Measurements from ENCODE around the gene PRSS53. TPM values are rescaled to one million over a fixed set of nuclear protein-coding genes. Genes with fewer than 3 reads are reported as not detected.

The PRSS53 gene
- total RNA-seq, 1 experiment from 2014 or later: 7.0 TPM

DNA sequence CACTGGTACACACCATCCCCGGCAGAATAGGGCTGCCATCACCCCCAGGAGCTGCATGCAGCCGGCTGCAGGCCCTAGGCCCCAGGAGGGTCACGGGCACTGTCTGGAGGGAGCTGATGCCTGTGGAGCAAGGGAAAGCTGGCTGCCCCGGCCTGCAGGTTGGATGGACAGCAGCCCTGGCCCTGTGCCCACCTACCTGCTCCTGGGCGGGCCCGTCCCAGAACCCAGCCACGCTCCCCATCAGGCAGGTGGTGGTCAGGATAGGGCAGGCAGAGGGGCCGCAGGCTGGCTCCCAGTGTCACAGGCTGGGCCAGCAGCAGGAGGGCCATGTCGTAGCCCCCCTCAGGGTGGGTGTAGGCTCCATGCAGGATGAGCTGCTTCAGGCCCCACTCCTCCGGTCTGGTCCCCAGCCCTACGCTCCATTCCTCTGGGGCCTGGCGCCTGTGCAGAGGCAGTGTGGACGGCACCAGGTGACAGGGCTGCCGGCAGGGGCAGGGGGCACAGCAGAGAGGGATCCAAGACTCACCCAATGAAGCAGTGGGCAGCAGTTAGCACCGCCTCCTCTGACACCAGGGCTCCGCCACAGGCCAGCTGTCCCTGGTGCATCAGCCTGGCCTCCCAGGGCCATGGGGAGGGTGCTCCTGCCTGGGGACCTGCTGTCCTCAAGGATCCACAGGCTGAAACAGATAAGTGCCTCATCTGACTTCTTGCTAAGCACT lies 4.0 kb downstream of the PRSS53 start:
- CTCF ChIA-PET: interaction anchor here (1.4 kb wide), 1 partner anchor 99 kb away, joined by 4 read pairs; the partner anchor contains the start of gene HSD3B7

DNA sequence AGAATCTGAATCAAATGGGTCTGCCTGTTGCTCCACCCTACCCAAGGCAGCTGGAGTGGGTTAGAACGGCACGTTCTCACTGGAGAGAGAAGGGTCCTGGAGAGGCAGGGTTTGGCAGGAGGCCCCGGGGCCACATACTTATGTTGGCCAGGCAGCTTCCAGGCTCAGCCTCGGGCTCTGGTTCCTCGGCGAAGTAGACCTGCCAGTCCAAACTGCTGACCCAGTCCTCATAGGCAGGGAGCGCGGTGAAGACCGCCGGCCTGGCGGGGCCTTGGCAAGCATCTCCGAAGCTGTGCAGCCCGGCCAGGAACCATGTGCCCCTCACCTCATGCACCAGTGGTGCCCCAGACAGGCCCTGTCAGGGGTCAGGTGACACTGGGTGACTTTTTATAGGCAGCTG lies 4.8 kb downstream of the PRSS53 start:
- Mint-ChIP-seq H3K27ac (ENCODE audit: unreplicated experiment) (no peak overlapping the region), H3K9me3 (ENCODE audit: low read depth, unreplicated experiment) (no peaks in the 10 kb centered on the region), H3K4me1 (ENCODE audit: low read depth, unreplicated experiment) (no peaks in the 10 kb centered on the region), H3K27me3 (ENCODE audit: unreplicated experiment) (no peaks in the 10 kb centered on the region), H3K36me3 (ENCODE audit: insufficient read depth, unreplicated experiment) (peaks cover 43% of the 10 kb centered on the region), H3K4me3 (ENCODE audit: low read depth, unreplicated experiment) (no peak overlapping the region)
- BruUV-seq (replicated peaks): no TSS peak
- intact Hi-C loops (cut with micrococcal nuclease; ENCODE audit: unreplicated experiment): no loop called here
- CTCF ChIA-PET: interaction anchor here (0.6 to 1.4 kb wide), 2 partner anchors 97 to 99 kb away, joined by 3 to 4 read pairs; partner anchors contain the start of gene HSD3B7
- DNase-seq: no peak
- TF ChIP-seq CTCF (IDR thresholded peaks at IDR 0.05; ENCODE audit: unreplicated experiment): no peak

More for the DNA sequence above, 4.0 kb downstream of the PRSS53 start:
- Mint-ChIP-seq H3K27me3 (ENCODE audit: unreplicated experiment) (no peaks in the 10 kb centered on the region), H3K27ac (ENCODE audit: unreplicated experiment) (no peak overlapping the region), H3K9me3 (ENCODE audit: low read depth, unreplicated experiment) (no peaks in the 10 kb centered on the region), H3K4me1 (ENCODE audit: low read depth, unreplicated experiment) (no peaks in the 10 kb centered on the region), H3K4me3 (ENCODE audit: low read depth, unreplicated experiment) (no peak overlapping the region), H3K36me3 (ENCODE audit: insufficient read depth, unreplicated experiment) (peaks cover 40% of the 10 kb centered on the region)
- TF ChIP-seq CTCF (IDR thresholded peaks at IDR 0.05; ENCODE audit: unreplicated experiment): no peak
- no peak for DNase-seq
- no TSS peak for BruUV-seq (replicated peaks)
- intact Hi-C loops (cut with micrococcal nuclease; ENCODE audit: unreplicated experiment): no loop called here

DNA sequence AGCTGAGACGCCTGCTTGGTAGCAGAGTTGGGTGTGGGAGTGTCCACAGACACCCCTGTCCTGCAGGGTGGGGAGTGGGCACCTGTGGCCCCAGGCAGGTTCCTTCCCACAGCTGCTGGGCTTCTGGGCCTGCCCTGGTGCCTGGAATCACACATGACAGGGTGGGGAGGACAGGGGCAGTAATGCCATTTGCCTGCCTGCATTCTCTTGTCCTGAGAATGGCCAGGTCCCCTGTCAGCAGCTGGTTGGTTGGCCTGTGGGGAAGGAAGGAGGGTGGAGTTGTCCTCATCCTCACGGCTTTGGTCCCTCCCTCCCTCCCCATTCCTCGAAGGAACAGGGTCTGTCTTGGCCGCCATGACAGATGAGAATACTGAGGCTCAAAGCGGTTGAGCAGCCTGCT lies 5.2 kb downstream of the PRSS53 start:
- CTCF ChIA-PET: no interaction called here
- TF ChIP-seq CTCF (IDR thresholded peaks at IDR 0.05; ENCODE audit: unreplicated experiment): no peak
- H3K36me3 Mint-ChIP-seq (ENCODE audit: insufficient read depth, unreplicated experiment): peaks cover 45% of the 10 kb centered on the region
- no peaks in the 10 kb centered on the region for H3K9me3 Mint-ChIP-seq (ENCODE audit: low read depth, unreplicated experiment)
- H3K27ac Mint-ChIP-seq (ENCODE audit: unreplicated experiment): no peak overlapping the region
- no peak overlapping the region for H3K4me3 Mint-ChIP-seq (ENCODE audit: low read depth, unreplicated experiment)
- no peaks in the 10 kb centered on the region for H3K4me1 Mint-ChIP-seq (ENCODE audit: low read depth, unreplicated experiment)
- no peaks in the 10 kb centered on the region for H3K27me3 Mint-ChIP-seq (ENCODE audit: unreplicated experiment)
- intact Hi-C loops (cut with micrococcal nuclease; ENCODE audit: unreplicated experiment): no loop called here
- DNase-seq: no peak
- no TSS peak for BruUV-seq (replicated peaks)

GRCh38 chr16:31083081-31083480 lies 5.7 kb downstream of the PRSS53 start:
- DNase-seq: no peak
- H3K27ac Mint-ChIP-seq (ENCODE audit: unreplicated experiment): no peak overlapping the region
- TF ChIP-seq CTCF (IDR thresholded peaks at IDR 0.05; ENCODE audit: unreplicated experiment): no peak
- H3K36me3 Mint-ChIP-seq (ENCODE audit: insufficient read depth, unreplicated experiment): peaks cover 45% of the 10 kb centered on the region
- intact Hi-C loops (cut with micrococcal nuclease; ENCODE audit: unreplicated experiment): no loop called here
- CTCF ChIA-PET: no interaction called here
- no peaks in the 10 kb centered on the region for H3K4me1 Mint-ChIP-seq (ENCODE audit: low read depth, unreplicated experiment)
- no TSS peak for BruUV-seq (replicated peaks)
- no peaks in the 10 kb centered on the region for H3K27me3 Mint-ChIP-seq (ENCODE audit: unreplicated experiment)
- no peak overlapping the region for H3K4me3 Mint-ChIP-seq (ENCODE audit: low read depth, unreplicated experiment)
- no peaks in the 10 kb centered on the region for H3K9me3 Mint-ChIP-seq (ENCODE audit: low read depth, unreplicated experiment)

Measured in Calu3 (cell line).